Activated CD4-positive, alpha-beta T cell treated with anti-CD3 and anti-CD28 coated beads for 4 hours (primary cell): ENCODE results near the gene DPH7.
"Not testable (repeated sequence)": the region's sequence is repeated elsewhere in the genome, so short reads cannot be mapped to it uniquely, and the experiment has no call there.

ENCODE experiments used
- DNase-seq, 2 donors: peaks; one replicate each; pipeline ENCODE4 v3.0.0-alpha.2; 2020

Gene DPH7

DNA sequence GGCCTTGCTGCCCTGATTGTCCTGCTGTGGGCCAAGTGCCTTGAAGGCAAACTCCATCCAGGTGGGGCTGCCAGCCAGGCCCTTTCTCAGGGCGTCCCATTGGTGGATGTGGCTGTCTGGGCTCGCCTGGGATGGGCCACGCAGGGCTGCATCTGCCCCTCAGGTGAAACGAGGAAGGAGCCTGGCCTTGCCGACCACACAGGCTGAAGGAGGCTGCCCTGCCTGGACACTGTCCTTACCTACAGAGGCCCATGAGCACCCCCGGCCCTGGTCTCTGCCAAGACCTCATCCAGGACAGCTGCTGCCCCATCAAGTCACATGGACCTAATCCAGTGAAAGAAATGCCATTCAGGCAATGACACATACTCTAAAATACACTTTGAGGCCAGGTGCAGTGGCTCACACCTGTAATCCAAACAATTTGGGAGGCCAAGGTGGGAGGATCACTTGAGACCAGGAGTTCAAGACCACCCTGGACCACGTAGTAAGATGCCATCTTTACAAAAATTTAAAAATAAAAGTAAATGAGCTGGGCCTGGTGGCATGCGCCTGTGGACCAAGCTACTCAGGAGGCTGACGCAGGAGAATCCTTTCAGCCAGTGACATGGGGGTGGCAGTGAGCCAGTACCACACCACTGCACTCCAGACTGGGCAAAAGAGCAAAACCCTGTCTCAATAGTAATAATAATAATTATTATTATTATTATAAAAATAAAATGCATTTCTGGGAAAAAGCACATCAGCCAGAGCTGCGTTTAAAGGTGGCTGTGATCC lies 62.4 kb downstream of the DPH7 start:
- no peak for DNase-seq

DNA sequence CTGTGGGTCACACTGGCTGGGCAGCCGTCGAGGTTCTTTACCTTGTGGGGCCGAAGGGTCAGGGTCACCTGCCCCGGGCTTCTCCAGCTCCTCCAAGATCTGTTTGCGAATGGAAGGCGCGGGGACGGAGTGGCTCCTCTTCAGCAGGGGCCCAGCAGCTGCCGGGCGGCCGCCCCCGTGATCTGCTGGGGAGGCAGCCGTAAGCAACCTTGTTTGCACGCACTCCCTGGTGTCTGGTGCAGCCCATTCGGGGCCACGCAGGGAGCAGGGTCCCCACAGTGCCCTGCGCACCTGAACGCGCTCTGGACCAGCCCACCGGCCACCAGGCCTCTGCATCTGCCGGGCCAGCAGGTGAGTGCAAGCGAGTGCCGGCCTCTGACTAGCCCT lies 63.4 kb downstream of the DPH7 start:
- DNase-seq, result no peak

DNA sequence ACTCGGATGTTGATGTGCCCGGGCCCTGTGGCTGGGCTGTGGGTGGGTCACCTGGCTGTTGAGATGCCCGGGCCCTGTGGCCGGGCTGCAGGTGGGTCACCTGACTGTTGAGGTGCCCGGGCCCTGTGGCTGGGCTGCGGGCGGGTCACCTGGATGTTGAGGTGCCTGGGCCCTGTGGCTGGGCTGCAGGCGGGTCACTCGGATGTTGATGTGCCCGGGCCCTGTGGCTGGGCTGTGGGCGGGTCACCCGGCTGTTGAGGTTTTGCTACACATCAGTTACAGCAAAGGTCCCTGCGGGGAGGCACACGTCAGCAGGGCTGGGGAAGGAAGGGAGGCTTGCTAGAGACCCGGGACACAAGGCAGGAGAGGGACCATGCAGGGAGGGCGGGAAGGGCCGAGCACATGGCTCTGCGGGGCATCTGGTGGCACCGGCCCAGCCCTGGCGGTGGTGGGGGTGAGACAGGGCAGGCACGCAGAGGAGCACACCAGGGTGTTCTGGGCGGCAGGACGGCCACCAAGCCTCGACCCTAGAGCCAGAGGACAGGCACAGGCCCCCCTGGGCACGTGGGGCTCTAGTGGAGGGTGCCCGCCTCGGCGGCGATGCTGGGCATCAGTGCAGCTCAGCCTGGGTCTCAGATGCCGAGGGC lies 63.9 kb downstream of the DPH7 start:
- no peak for DNase-seq

DNA sequence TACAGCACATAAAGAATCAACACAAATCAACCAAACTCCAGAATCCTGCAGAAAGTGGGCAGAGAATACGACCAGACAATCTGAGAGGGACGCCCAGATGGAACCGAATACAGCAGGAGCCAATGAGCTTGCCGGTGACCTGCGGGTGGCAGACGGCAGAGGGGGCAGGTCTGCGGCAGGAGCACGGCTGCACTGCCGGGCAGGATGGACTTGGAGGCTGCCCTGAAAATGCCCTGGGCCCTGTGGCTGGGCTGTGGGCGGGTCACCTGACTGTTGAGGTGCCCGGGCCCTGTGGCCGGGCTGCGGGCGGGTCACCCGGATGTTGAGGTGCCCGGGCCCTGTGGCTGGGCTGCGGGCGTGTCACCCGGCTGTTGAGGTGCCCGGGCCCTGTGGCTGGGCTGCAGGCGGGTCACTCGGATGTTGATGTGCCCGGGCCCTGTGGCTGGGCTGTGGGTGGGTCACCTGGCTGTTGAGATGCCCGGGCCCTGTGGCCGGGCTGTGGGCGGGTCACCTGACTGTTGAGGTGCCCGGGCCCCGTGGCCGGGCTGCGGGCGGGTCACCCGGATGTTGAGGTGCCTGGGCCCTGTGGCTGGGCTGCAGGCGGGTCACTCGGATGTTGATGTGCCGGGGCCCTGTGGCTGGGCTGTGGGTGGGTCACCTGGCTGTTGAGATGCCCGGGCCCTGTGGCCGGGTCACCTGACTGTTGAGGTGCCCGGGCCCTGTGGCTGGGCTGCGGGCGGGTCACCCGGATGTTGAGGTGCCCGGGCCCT lies 64.7 kb downstream of the DPH7 start:
- not testable (repeated sequence) for DNase-seq

DNA sequence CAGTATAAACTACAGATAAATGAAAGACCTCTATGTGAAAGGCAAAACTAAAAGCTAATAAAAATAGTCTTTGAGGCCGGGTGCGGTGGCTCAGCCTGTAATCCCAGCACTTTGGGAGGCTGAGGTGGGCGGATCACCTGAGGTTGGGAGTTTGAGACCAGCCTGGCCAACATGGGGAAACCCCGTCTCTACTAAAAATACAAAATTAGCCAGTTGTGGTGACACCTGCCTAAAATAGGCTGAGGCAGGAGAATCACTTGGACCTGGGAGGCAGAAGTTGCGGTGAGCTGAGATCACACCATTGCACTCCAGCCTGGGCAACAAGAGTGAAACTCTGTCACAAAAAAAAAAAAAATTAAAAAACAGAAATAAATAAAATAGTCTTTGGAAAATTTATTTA lies 65.6 kb downstream of the DPH7 start:
- not testable (repeated sequence) for DNase-seq

DNA sequence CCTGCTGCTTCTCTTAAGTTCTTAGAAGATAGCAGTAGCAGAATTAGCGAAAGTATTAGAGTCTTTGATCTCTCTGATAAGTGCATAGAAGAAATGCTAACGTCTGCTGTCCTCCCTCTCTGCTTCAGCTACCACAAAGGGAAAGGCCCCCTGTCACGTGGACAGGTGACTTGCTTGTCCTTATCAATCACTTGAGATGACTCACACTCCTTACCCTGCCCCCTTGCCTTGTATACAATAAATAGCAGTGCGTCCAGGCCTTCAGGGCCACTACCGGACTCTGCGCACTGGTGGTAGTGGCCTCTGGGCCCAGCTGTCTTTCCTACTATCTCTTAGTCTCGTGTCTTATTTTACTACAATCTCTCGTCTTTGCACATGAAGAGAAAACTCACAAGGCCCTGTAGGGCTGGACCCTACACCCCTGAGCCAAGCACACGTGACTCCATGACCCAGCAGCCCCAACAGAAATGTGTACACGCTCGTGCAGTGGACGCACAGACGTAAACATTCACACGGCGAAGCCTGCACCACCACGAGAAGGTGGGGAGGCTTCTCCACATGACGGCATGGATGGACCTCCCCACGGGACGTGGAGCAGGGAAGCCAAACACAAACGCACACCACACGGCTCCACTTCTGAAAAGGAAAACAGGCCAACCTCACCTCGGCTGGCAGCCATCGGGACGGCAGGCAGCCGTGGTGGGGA lies 66.8 kb downstream of the DPH7 start:
- no peak for DNase-seq

DNA sequence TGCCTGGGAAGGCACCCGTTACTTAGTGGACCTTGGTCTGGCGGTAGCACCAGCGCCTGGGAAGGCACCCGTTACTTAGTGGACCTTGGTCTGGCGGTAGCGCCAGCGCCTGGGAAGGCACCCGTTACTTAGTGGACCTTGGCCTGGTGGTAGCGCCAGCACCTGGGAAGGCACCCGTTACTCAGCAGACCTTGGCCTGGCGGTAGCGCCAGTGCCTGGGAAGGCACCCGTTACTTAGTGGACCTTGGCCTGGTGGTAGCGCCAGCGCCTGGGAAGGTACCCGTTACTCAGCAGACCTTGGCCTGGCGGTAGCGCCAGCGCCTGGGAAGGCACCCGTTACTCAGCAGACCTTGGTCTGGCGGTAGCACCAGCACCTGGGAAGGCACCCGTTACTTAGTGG lies 67.6 kb downstream of the DPH7 start:
- DNase-seq, result not testable (repeated sequence)

DNA sequence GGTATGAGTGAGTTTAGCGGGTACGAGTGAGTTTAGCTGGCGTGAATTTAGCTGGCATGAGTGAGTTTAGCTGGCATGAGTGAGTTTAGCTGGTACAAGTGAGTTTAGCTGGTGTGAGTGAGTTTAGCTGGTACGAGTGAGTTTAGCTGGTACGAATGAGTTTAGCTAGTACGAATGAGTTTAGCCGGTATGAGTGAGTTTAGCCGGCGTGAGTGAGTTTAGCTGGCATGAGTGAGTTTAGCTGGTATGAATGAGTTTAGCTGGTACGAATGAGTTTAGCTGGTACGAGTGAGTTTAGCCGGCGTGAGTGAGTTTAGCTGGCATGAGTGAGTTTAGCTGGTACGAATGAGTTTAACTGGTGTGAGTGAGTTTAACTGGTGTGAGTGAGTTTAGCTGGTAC lies 69.5 kb downstream of the DPH7 start:
- no peak for DNase-seq

DNA sequence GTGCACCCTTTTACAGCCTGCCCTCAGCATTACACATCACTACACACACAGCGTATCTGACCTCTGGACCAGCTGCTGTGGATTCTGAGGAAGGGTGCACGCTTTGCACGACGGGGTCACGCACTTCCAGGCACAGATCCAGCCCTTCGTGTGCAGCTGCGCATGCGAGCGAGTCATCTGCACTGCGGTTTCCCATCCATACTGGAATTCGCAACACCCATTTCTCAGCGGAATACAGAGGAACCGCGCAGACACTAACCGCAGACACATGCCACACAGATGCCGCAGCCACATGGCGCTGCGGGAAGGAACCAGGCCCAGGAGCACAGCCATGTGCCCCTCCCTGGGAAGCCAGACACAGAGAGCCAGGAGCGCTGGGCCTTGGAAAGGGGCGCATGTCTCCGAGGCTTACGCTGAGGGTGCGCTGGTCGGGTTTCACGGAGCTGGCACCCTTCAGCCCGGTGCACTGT lies 72.0 kb downstream of the DPH7 start:
- DNase-seq, result no peak

DNA sequence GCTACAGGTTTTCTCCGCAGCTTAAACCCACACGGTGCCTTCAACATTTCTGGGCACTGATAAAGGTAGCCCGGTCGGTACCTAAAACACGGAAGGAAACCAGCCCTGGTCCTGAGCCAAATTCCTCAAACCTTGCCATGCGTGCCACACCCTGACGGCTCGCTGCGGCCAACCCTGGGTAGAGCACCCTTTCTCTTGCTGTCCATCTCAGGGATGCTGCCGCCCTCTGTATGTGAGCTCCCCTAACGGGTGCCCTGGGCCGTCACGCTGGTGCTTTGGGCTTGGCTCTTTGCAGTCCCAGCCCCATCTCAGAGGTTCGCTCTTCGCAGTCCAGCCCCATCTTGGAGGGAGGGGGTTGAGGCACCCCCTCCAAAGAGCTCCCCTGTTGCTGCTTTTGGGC lies 72.5 kb downstream of the DPH7 start:
- DNase-seq, result no peak

DNA sequence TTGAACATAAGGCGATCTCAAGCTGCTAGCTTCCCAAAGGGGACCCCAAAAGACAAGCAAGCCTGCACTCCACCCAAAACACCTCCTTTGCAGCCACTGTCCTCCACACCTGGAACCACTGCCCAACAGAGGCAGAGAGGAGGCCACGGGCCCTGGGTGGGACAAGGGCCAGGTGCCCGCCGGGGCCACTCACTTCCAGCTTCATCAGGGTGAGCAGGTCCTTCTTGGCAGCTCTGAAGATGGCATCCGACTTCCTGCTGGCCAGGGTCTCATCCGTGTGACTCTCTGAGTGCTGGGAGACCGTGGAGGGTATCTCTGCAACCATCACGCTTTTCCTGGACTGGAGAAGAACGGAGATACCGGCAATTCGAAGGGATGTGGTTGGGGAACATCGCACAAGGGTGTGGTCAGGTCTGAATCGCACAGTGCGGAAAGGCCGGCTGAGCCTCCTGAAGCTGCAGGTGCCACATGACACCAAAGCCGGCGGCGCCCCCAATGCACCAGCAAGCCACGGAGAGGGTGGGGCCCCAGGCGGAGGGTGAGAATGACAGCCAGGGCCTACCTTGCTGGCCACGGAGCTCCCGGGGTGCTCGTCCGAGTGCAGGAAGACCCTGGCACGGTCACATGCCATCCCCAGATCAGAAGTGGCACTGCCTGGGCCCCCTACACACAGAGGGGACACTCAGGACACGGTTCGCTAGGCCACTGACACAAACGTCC lies 73.1 kb downstream of the DPH7 start:
- DNase-seq, result no peak
